Neural progenitor cell (in vitro differentiated cells): ENCODE measurements around the gene CHKA. TPM values are rescaled to one million over a fixed set of nuclear protein-coding genes. Genes with fewer than 3 reads are reported as not detected.
"Not testable (repeated sequence)": the region's sequence is repeated elsewhere in the genome, so short reads cannot be mapped to it uniquely, and the experiment has no call there.

Experiments
- DNase-seq: peaks from one replicate; pipeline ENCODE4 v3.0.0-alpha.2; 2016; ENCODE audit warnings: low spot score
- H2AFZ ChIP-seq: fragments of 200-600 bp; sonication (generic); replicated peaks from 2 replicates; pipeline ENCODE4 v1.6.1; 2016; ENCODE audit warnings: antibody characterized with exemption
- H3F3A ChIP-seq: fragments of 200-600 bp; sonication (generic); 2 replicates; pipeline ENCODE4 v1.6.1; 2016; ENCODE audit warnings: antibody characterized with exemption, low read depth
- H3K27ac ChIP-seq: fragments of 200-600 bp; sonication (generic); 2 replicates; pipeline ENCODE4 v1.5.1; 2016; ENCODE audit warnings: mild to moderate bottlenecking
- H3K27me3 ChIP-seq: fragments of 200-600 bp; sonication (generic); 2 replicates; pipeline ENCODE4 v1.6.1; 2016; ENCODE audit warnings: mild to moderate bottlenecking, moderate library complexity
- H3K36me3 ChIP-seq: fragments of 200-600 bp; sonication (generic); 2 replicates; pipeline ENCODE4 v1.5.1; 2016
- H3K4me1 ChIP-seq: fragments of 200-600 bp; sonication (generic); 2 replicates; pipeline ENCODE4 v1.6.1; 2016; ENCODE audit warnings: mixed run types
- H3K4me2 ChIP-seq: fragments of 200-600 bp; sonication (generic); 2 replicates; pipeline ENCODE4 v1.6.1; 2016
- H3K4me3 ChIP-seq: fragments of 200-600 bp; sonication (generic); 2 replicates; pipeline ENCODE4 v1.5.1; 2016
- H3K79me2 ChIP-seq: fragments of 200-600 bp; sonication (generic); 2 replicates; pipeline ENCODE4 v1.6.1; 2016; ENCODE audit warnings: low read depth
- H3K9ac ChIP-seq: fragments of 200-600 bp; sonication (generic); 2 replicates; pipeline ENCODE4 v1.6.1; 2016
- H3K9me3 ChIP-seq: fragments of 200-600 bp; sonication (generic); 2 replicates; pipeline ENCODE4 v1.5.1; 2016; ENCODE audit warnings: low read depth
- H4K20me1 ChIP-seq: fragments of 200-600 bp; sonication (generic); 2 replicates; pipeline ENCODE4 v1.6.1; 2016; ENCODE audit warnings: low read depth
- H3K27ac Mint-ChIP-seq: 3 replicates; pipeline ENCODE4 v1.8.0; 2021; ENCODE audit warnings: mixed read lengths
- H3K27me3 Mint-ChIP-seq: 2 replicates; pipeline ENCODE4 v1.8.0; 2022; ENCODE audit warnings: low read depth, mild to moderate bottlenecking, inconsistent platforms, moderate library complexity, mixed read lengths; ENCODE audit not compliant: insufficient read depth
- H3K36me3 Mint-ChIP-seq: 3 replicates; pipeline ENCODE4 v1.8.0; 2021; ENCODE audit warnings: mixed read lengths
- H3K4me1 Mint-ChIP-seq: 3 replicates; pipeline ENCODE4 v1.8.0; 2021; ENCODE audit warnings: mixed read lengths
- H3K4me3 Mint-ChIP-seq: 3 replicates; pipeline ENCODE4 v1.8.0; 2021; ENCODE audit warnings: mild to moderate bottlenecking, moderate library complexity, mixed read lengths
- H3K9me3 Mint-ChIP-seq: 3 replicates; pipeline ENCODE4 v1.8.0; 2020; ENCODE audit warnings: mixed read lengths
- CTCF ChIP-seq: fragments of 200-600 bp; sonication (generic); IDR thresholded peaks from 2 replicates; pipeline ENCODE4 v1.5.1; 2017; ENCODE audit warnings: antibody characterized with exemption, mild to moderate bottlenecking
- EZH2 ChIP-seq: fragments of 200-600 bp; sonication (generic); IDR thresholded peaks from 2 replicates; pipeline ENCODE4 v1.6.1; 2017; ENCODE audit warnings: antibody characterized with exemption, mild to moderate bottlenecking, moderate library complexity
- EZH2phosphoT487 ChIP-seq: fragments of 200-600 bp; sonication (generic); IDR thresholded peaks from 2 replicates; pipeline ENCODE4 v1.6.1; 2017; ENCODE audit warnings: antibody characterized with exemption
- total RNA-seq: library from RNA; depleted of rRNA; stranded (reverse); fragments of >200 nt; gene quantifications from 2 replicates; pipeline ENCODE4 v1.2.3, GENCODE V29; 2015; ENCODE audit warnings: low replicate concordance

CHKA gene
- total RNA-seq, 1 donor from 2014 or later: 36.8 TPM

DNA sequence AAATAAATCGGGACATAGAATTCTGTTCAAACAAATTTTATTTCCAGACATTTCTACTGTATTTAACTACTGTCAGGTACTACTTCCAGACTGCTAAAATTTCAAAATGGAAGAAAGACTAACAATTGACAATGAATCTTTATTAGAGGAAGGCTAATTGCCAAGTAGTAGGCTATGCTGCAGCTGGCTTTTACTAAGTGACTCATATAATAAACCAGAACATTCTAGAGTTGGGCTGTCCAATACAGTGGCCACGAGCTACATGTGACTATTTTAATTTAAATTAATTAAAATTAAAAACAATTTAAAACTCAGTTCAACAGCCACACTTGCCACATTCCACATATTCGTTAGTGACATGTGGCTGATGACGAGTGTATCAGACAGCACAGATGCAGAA, 27.6 kb downstream of the CHKA start:
- Mint-ChIP-seq H3K4me1 (peaks cover 26% of the 10 kb centered on the region), H3K9me3 (no peaks in the 10 kb centered on the region), H3K27ac (no peak overlapping the region), H3K36me3 (peaks cover 15% of the 10 kb centered on the region), H3K27me3 (no peaks in the 10 kb centered on the region), H3K4me3 (no peak overlapping the region)
- Histone ChIP-seq H4K20me1 (peaks cover 6% of the 10 kb centered on the region), H3K79me2 (peaks cover 12% of the 10 kb centered on the region), H3K27ac (no peak overlapping the region), H3K4me3 (no peak overlapping the region), H2AFZ (no peak overlapping the region), H3K9me3 (no peaks in the 10 kb centered on the region), H3K27me3 (no peaks in the 10 kb centered on the region), H3F3A (no peaks in the 10 kb centered on the region), H3K4me2 (no peak overlapping the region), H3K9ac (no peak overlapping the region), H3K4me1 (peaks cover 4% of the 10 kb centered on the region), H3K36me3 (no peaks in the 10 kb centered on the region)
- no peak for DNase-seq
- TF ChIP-seq EZH2phosphoT487 (no peak), CTCF (no peak), EZH2 (no peak)

DNA sequence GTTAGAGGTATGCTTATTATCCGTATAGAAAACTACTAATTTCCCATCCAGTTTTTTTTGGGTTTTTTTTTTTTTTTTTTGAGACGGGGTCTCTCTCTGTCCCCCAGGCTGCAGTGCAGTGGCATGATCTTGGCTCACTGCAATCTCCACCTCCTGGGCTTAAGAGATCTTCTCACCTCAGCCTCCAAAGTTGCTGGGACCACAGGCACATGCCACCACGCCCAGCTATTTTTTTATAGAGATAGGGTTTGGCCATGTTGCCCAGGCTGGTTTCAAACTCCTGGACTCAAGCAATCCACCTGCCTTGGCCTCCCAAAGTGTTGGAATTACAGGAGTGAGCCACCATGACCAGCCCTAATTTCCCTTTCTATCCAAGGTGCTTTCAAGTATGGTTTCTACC, 28.2 kb downstream of the CHKA start:
- not testable (repeated sequence) for H3K36me3 ChIP-seq, H3K27me3 Mint-ChIP-seq, H3F3A ChIP-seq, DNase-seq, H3K4me2 ChIP-seq, H3K4me1 ChIP-seq, H3K79me2 ChIP-seq, H3K4me3 ChIP-seq, H3K4me3 Mint-ChIP-seq, H4K20me1 ChIP-seq, H2AFZ ChIP-seq, H3K27ac ChIP-seq, H3K9me3 Mint-ChIP-seq, H3K27ac Mint-ChIP-seq, H3K27me3 ChIP-seq, H3K9ac ChIP-seq, H3K9me3 ChIP-seq
- peaks cover 17% of the 10 kb centered on the region for H3K36me3 Mint-ChIP-seq
- peaks cover 24% of the 10 kb centered on the region for H3K4me1 Mint-ChIP-seq

DNA sequence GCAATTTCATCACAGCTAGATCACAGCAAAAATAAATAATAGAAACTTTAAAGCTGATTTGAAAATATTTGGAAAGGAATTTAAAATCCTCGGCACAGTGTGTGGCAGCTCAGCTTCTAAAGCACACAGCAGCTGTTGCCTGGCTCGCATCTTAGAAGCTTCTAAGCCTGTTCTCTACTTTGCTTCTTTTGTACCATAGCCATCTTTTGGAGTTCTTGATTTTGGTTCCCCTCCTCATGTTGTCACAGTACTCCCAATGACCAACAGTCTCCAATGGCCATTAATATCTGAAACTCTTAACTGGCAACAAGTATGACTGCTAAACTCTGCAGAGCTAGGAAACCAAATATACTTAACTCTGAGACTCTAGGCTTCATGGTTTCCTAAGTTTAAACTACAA, 28.8 kb downstream of the CHKA start:
- no peaks in the 10 kb centered on the region for H3F3A ChIP-seq
- Mint-ChIP-seq H3K4me1 (peaks cover 21% of the 10 kb centered on the region), H3K27me3 (no peaks in the 10 kb centered on the region), H3K36me3 (peaks cover 15% of the 10 kb centered on the region), H3K27ac (no peak overlapping the region), H3K4me3 (no peak overlapping the region), H3K9me3 (no peaks in the 10 kb centered on the region)
- H3K27me3 ChIP-seq: no peaks in the 10 kb centered on the region
- no peak overlapping the region for H3K4me3 ChIP-seq
- H3K36me3 ChIP-seq: no peaks in the 10 kb centered on the region
- H3K9ac ChIP-seq: no peak overlapping the region
- H3K4me2 ChIP-seq: no peak overlapping the region
- H3K9me3 ChIP-seq: no peaks in the 10 kb centered on the region
- peaks cover 9% of the 10 kb centered on the region for H3K79me2 ChIP-seq
- peaks cover 4% of the 10 kb centered on the region for H3K4me1 ChIP-seq
- TF ChIP-seq CTCF (no peak), EZH2phosphoT487 (no peak), EZH2 (no peak)
- no peak overlapping the region for H2AFZ ChIP-seq
- no peak for DNase-seq
- H4K20me1 ChIP-seq: no peaks in the 10 kb centered on the region
- no peak overlapping the region for H3K27ac ChIP-seq

DNA sequence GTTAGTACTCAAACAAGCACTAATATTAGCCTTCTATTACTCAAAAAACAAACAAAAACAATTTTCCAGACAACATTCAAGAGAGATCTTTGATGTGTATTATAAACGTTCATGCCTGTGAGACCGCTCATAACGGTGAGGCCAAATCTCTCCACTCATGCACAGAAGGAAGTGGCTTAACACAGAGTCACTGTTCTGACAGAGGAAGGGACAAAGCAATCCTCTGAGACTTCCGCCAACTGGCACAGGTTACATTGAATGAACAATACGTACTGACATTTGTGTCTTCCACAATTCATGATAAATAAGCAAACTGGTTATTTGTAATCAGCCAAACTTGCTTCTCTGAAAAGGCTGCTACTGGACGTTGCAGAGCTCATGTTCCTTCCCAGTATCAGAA, 30.5 kb downstream of the CHKA start:
- DNase-seq: no peak
- no peak overlapping the region for H3K9ac ChIP-seq

More for the DNA sequence above, 30.5 kb downstream of the CHKA start:
- Histone ChIP-seq H3K4me2 (no peak overlapping the region), H3K4me3 (no peak overlapping the region), H3K27ac (no peak overlapping the region), H3K9me3 (no peaks in the 10 kb centered on the region), H4K20me1 (no peaks in the 10 kb centered on the region), H3K36me3 (no peaks in the 10 kb centered on the region), H3K4me1 (peaks cover 4% of the 10 kb centered on the region), H3K27me3 (no peaks in the 10 kb centered on the region), H3F3A (no peaks in the 10 kb centered on the region), H2AFZ (no peak overlapping the region), H3K79me2 (peaks cover 9% of the 10 kb centered on the region)
- H3K36me3 Mint-ChIP-seq: peaks cover 11% of the 10 kb centered on the region
- H3K4me1 Mint-ChIP-seq: peaks cover 21% of the 10 kb centered on the region
- no peak overlapping the region for H3K4me3 Mint-ChIP-seq
- no peak overlapping the region for H3K27ac Mint-ChIP-seq
- no peaks in the 10 kb centered on the region for H3K27me3 Mint-ChIP-seq
- H3K9me3 Mint-ChIP-seq: no peaks in the 10 kb centered on the region
- TF ChIP-seq CTCF (no peak), EZH2 (no peak), EZH2phosphoT487 (no peak)
